ENCODE measurements around the gene HOXA5. TPM values are rescaled to one million over a fixed set of nuclear protein-coding genes. Genes with fewer than 3 reads are reported as not detected.

Gene HOXA5
- total RNA-seq (2022; extraction: Qiagen RNA extraction; ENCODE audit: low read depth), result 2.8 to 7.5 TPM (median 6.6 TPM) in 5 replicates

GRCh38 chr7:27143023-27143949 is at the start of gene HOXA5:
Gene HOXA5 (minus strand): TSS chr7:27143681. CDS start chr7:27143607, 74 bp downstream.

DNA sequence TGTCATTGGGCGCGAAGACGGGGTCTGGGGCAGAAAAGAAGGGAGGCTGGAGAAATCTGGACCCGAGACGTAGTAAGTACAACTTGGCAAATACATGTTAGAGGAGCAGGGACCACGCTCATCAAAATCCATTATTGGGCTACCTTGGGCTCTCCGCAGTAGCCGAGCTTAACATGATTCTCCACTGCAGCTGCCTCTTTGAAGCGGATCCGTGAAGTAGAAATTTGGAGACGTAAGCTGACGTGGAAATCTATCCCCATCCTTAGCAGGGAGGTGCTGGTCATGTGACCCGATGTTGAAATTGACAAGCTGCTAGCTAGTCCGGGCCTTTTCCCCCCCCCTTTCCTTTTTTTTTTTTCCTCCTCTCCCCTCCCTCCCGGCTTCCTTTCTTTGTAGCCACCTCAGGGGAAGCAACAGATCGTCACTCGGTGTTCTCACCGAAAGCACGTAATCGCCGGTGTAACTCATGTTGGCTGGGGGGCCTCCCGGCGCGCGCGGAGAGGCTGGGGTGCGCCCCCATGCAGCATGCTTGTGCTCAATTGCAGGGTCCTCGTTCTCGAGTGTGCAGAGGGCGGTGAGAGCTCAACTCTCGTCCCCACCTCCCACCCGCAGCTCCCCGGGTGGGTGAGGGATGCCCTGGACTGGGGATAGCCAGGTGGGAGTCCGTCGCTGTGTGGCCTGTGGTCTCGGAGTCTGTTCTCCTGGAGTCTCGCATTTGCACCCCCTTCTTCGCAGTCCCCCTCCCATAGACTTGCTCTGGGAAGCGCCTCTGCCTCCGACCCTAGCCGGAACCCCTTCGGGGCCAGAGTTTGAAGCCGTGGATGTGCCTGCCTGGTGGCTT is 41.8 kb upstream of the HOXA5 start, which contains the start of gene HOXA11:
TSS of gene HOXA11 (minus strand) at position 220 of the 841 bp plus-strand sequence. CDS start at position 132, 88 bp downstream.

DNA sequence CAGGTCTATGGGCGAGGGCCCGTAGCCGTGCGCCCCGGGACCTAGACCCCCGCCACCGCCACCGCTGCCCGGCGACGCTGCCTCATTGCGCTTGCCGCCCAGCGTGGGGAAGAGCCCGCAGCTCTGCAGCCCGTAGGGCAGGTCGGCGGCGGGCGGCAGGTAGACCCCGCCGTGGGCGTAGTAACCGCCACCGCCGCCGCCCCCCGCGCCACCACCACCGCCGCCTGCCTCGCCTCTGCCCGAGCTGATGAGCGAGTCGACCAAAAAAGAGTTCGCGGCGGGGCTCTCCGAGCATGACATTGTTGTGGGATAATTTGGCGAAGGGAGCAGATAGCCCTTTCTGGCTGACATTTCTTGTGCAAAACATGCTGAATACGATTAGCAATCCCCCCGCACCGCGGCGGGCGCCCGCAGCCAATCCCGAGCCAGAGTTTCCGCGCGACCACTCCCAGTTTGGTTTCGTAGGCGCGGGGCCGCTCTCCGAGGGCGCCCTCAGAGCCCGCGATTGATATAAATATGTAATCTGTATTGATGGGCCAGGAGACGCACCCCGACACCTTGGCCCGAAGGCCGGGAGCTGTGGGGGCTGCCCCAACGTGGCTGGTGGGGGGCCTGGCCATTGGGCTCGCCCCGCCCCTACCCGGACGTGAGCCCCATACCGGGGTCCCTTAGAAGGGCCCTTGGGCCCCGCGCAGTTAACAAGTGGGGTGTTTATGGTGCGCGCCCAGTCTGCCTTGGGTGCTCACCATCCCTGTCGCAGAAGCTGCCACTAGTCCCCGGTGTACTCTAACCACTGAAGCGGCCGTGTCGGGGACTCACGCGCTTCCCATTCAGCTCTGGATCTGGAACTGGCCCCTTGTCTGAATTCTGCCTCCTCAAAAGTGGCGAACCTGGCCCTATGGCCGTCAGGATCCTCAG is 30.7 kb upstream of the HOXA5 start, which contains the start of gene HOXA10:
TSS of gene HOXA10 (minus strand) at position 365 of the 918 bp plus-strand sequence. CDS start at position 351, 14 bp downstream.

GRCh38 chr7:27165089-27165995 is 21.9 kb upstream of the HOXA5 start, which contains the start of gene HOXA9:
Gene HOXA9 (minus strand): TSS chr7:27165537. CDS start chr7:27165457, 80 bp downstream.

DNA sequence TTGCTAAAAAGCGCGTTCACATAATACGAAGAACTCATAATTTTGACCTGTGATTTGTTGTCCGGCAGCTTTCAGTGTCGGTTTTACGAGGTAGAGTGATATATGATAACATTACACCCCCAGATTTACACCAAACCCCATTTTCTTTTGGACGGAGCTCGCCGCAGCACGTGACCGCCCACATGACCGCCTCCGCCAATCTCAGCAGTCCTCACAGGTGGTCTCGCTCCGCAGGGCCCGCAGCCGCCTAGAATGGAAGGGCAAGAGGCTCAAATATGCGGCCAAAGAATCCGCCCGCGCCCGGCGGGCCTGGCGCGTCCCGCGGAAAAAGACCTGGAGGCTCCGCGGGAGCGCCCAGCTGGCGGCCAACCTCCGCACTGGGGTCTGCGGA is 13.0 kb upstream of the HOXA5 start, which contains the start of gene HOXA7:
TSS of gene HOXA7 (minus strand) at position 168 of the 391 bp plus-strand sequence. CDS start at position 38, 130 bp downstream.

DNA sequence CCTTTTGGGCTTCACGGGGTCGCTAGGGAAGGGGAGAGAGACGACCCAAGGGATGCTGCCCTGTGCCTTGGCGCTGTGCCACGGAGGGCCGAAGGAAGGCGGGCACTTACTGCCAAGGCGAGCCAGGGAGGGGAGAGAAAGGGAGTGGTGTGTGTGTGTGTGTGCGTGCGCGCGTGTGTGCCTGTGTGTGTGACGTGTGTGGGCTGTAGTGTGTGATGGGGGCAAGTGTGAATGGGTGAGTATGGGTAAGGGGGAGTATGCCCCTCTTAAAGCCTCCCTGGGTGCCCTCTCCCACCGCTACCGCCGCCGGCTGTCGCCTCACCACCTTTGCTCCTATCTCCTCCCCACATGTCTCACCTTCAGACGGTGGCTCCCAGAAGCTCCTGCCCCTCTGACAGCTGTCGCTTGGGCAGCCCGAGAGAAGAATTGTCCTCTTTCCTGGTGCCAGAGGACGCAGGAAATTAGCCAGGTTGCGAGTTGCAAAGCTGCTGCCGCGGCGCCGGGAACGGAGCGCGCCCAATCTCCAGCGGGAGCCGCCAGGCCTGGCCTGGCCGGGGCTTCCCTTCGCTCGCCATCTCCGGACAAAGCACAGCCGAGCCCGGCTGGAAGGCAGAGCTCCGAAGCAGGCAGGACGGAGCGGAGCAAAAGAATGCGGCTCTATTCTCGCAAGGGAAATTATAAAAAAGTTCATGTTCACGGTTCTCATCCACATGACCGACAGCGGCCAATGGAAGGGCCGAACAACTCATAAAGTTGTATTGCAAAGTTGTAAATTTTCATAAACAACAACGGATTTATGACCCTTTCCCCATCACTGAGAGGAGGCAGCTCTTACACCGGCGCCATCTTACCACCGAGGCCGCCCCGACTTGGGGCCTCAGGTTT is 8.7 kb upstream of the HOXA5 start, which contains the start of gene HOXA3:
TSS of gene HOXA3 (minus strand) at position 653 of the 885 bp plus-strand sequence. CDS start 41,943 bp downstream, outside the sequence.

GRCh38 chr7:27147199-27148030 is 3.9 kb upstream of the HOXA5 start, which contains the start of gene HOXA6:
Gene HOXA6 (minus strand): TSS chr7:27147774. CDS start chr7:27147749, 25 bp downstream.

DNA sequence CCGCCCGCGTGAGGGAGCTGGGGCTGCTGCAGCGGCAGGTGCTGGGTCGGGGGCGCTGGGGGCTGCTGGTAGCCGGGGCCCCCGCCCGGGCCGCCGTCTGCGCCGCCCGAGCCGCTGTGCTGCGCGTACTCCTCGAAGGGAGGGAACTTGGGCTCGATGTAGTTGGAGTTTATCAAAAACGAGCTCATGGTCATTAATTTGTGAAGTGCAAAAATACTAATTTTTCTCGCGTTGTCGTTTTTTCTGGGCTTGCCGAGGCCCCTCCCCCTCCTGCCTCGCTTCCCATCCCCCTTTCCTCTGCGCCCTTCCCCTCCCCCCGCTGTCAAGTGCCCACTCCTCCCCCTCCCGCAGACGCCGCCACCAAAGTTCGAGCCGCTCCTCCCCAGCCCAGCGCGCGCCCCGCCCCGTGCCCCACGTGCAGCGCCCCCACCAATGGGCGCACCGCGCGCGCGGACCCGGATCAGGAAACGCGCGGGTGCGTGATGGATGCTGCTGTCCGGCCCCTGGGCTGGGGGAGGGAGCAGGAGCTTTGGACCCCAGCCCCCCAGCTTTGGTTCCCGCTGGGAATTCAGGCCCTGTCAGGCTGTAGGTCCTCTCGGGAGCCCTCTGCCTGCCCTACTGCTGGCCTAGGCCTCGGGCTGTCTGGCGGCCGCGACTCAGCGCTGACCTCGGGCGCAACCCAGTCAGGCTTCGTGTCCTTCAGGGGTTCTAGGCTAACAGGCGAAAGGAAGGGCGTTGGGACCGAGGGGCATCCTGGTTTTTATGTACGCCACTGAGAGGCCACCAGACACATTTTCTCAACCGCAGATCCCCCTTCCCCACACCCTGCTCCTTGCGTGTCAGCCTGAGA is 12.7 kb downstream of the HOXA5 start, which contains the start of gene HOXA4:
TSS of gene HOXA4 (minus strand) at position 218 of the 850 bp plus-strand sequence. CDS start at position 194, 24 bp downstream.

DNA sequence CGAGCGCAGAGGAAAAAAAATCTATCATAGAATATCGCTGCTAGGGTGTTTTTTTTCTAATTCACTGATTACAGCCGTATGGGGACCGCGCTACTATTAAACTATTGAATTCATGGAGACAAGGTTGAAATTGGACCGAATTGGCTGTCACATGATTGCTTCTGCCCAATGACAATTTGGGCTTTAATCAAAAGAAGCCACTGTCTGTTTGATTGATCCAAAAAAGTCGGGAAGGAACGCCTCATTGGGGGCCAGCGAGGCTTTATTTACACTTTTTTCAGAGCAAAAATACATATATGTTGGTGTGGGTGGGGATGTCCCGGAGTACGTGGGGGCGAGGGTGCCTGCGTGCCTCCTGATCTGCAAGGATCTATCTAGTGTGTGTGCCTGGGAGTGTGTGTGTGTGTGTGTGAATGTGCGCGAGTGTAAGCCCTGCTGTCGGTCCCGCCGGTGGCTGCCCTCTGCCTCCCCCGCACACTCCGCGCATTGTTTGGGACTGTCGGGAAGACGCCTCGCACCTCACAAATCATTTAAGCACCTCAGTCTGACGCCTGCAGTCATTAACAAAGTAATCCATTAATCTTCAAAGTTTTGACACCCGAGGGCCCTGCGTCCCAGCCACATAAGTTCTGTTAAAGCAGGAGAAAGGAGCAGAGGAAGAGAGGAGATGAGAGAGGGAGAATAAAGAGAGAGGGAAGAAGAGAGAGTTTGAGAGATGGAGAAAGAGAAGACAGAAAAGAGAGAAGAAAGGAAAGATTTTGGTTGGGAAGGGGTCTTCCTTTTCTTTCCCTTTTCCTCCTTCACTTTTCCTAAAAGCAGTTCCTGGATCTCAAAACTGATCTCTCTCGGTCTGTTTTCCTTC is 40.7 kb downstream of the HOXA5 start, which contains the start of gene HOXA2:
TSS of gene HOXA2 (minus strand) at position 103 of the 862 bp plus-strand sequence. CDS start 183 bp downstream, outside the sequence.

GRCh38 chr7:27095897-27096767 is 47.3 kb downstream of the HOXA5 start, which contains the start of gene HOXA1:
Gene HOXA1 (minus strand): TSS chr7:27096000. CDS start chr7:27095912, 88 bp downstream.

All from A549 treated with RU486 at 1 μM for 4 hours (cell line).